Uterus (tissue), 2 donors: ENCODE results near the gene CFAP53.

Experiments used
- POLR2A ChIP-seq, 2 donors: fragments of 450-650 bp; IDR thresholded peaks; one replicate each; pipeline ENCODE4 v1.6.1; 2016; ENCODE audit warnings: antibody characterized with exemption in 2 of 2, mild to moderate bottlenecking in 1 of 2, moderate library complexity in 1 of 2
- TF ChIP-seq, protein P1 (sequence below), 4 experiments: fragments of 200-600 bp in 2 of 4; fragments of 450-650 bp in 2 of 4; sonication (generic) in 2 of 4; IDR thresholded peaks; one replicate each; pipeline ENCODE4 v1.5.1; 2016 to 2019; ENCODE audit warnings: antibody characterized with exemption in 4 of 4, mild to moderate bottlenecking in 2 of 4, moderate library complexity in 1 of 4

- TF ChIP-seq, protein P1, sequence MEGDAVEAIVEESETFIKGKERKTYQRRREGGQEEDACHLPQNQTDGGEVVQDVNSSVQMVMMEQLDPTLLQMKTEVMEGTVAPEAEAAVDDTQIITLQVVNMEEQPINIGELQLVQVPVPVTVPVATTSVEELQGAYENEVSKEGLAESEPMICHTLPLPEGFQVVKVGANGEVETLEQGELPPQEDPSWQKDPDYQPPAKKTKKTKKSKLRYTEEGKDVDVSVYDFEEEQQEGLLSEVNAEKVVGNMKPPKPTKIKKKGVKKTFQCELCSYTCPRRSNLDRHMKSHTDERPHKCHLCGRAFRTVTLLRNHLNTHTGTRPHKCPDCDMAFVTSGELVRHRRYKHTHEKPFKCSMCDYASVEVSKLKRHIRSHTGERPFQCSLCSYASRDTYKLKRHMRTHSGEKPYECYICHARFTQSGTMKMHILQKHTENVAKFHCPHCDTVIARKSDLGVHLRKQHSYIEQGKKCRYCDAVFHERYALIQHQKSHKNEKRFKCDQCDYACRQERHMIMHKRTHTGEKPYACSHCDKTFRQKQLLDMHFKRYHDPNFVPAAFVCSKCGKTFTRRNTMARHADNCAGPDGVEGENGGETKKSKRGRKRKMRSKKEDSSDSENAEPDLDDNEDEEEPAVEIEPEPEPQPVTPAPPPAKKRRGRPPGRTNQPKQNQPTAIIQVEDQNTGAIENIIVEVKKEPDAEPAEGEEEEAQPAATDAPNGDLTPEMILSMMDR (IDR thresholded peaks at IDR 0.05) = no peak
- no peak for TF ChIP-seq POLR2A (IDR thresholded peaks at IDR 0.05)
Observed at GRCh38 chr18:50281972-50282520, 15.8 kb upstream of the CFAP53 start.
